Choroid plexus epithelial cell (primary cell): ENCODE data around the gene GNAZ.
A peak's percentile ranks its signal among the peaks of the same experiment; 100 is the strongest.

Source experiments
- DNase-seq: peaks from one replicate; pipeline ENCODE4 v3.0.0-alpha.2; 2010; ENCODE audit warnings: low read depth
- H3K4me3 ChIP-seq: 2 replicates; pipeline ENCODE4 v1.5.1; 2011; ENCODE audit warnings: low read depth, mild to moderate bottlenecking, control low read depth, low read length, moderate library complexity
- CTCF ChIP-seq: conservative IDR thresholded peaks from 2 replicates; pipeline ENCODE4 v1.5.1; 2011; ENCODE audit warnings: low read depth, mild to moderate bottlenecking, control low read depth, inconsistent platforms, low read length, moderate library complexity

The GNAZ gene

GRCh38 chr22:23125512-23126103 lies 55.3 kb downstream of the GNAZ start:
- no peak overlapping the region for H3K4me3 ChIP-seq
- TF ChIP-seq CTCF: no peak
- no peak for DNase-seq

- no peak for DNase-seq
- no peak for TF ChIP-seq CTCF
- no peak overlapping the region for H3K4me3 ChIP-seq
Observed at GRCh38 chr22:23126165-23127054, 56.1 kb downstream of the GNAZ start.

- DNase-seq: no peak
- H3K4me3 ChIP-seq: no peak overlapping the region
- TF ChIP-seq CTCF: no peak
Observed at GRCh38 chr22:23127055-23127756, 56.9 kb downstream of the GNAZ start.

GRCh38 chr22:23127788-23128187 lies 57.5 kb downstream of the GNAZ start:
- no peak overlapping the region for H3K4me3 ChIP-seq
- no peak for TF ChIP-seq CTCF
- no peak for DNase-seq

GRCh38 chr22:23128269-23129108 lies 58.2 kb downstream of the GNAZ start:
- TF ChIP-seq CTCF: peak; percentile 89
- peak; percentile 92 for DNase-seq

GRCh38 chr22:23129149-23129548 lies 58.8 kb downstream of the GNAZ start:
- no peak for TF ChIP-seq CTCF
- H3K4me3 ChIP-seq: no peak overlapping the region
- no peak for DNase-seq

More at GRCh38 chr22:23128269-23129108, 58.2 kb downstream of the GNAZ start:
- H3K4me3 ChIP-seq: no peak overlapping the region
